Loucy (cell line): ENCODE data around the gene RAI14.

Source experiments
- EZH2phosphoT487 ChIP-seq: fragments of 200-600 bp; IDR thresholded peaks from 2 replicates; pipeline ENCODE4 v1.6.1; 2018; ENCODE audit warnings: antibody characterized with exemption, mild to moderate bottlenecking, moderate library complexity, borderline replicate concordance
- TF ChIP-seq, protein P1 (sequence below): fragments of 200-600 bp; sonication (generic); conservative IDR thresholded peaks from 2 replicates; pipeline ENCODE4 v1.5.1; 2014; ENCODE audit warnings: mild to moderate bottlenecking, antibody characterized with exemption, low read length

DNA sequence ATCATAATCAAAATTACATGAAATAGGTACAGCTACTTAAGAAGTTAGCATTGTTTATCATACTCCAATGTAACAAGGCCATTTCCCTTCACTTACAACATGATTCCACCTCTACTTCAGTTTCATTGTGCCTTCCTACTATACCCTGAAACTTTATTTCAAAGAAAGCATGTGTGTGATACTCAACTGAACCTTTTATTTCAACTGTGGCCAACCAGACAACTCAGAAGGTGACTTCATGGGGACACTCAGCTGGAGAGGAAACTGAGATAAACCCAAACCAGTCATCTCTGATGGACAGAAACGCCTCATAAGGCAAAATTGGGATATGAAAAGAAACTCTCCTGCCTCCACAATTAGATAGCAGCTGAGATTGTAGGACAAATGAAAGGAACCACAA is 177.0 kb downstream of the RAI14 start:
- TF ChIP-seq, protein P1, sequence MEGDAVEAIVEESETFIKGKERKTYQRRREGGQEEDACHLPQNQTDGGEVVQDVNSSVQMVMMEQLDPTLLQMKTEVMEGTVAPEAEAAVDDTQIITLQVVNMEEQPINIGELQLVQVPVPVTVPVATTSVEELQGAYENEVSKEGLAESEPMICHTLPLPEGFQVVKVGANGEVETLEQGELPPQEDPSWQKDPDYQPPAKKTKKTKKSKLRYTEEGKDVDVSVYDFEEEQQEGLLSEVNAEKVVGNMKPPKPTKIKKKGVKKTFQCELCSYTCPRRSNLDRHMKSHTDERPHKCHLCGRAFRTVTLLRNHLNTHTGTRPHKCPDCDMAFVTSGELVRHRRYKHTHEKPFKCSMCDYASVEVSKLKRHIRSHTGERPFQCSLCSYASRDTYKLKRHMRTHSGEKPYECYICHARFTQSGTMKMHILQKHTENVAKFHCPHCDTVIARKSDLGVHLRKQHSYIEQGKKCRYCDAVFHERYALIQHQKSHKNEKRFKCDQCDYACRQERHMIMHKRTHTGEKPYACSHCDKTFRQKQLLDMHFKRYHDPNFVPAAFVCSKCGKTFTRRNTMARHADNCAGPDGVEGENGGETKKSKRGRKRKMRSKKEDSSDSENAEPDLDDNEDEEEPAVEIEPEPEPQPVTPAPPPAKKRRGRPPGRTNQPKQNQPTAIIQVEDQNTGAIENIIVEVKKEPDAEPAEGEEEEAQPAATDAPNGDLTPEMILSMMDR, result no peak
- no peak for TF ChIP-seq EZH2phosphoT487
